HFFc6 (cell line): Measurements from ENCODE around the gene DNASE1L1. TPM values are rescaled to one million over a fixed set of nuclear protein-coding genes. Genes with fewer than 3 reads are reported as not detected.
A peak's percentile ranks its signal among the peaks of the same experiment; 100 is the strongest.

Source experiments
- DNase-seq: peaks from one replicate; pipeline ENCODE4 v3.0.0-alpha.2; 2018
- H3K27ac Mint-ChIP-seq: 2 replicates; pipeline ENCODE4 v1.8.0; 2020; ENCODE audit warnings: mild to moderate bottlenecking, mixed read lengths
- H3K27me3 Mint-ChIP-seq: 2 replicates; pipeline ENCODE4 v1.8.0; 2021; ENCODE audit warnings: mild to moderate bottlenecking, moderate library complexity, mixed read lengths; ENCODE audit not compliant: insufficient read depth
- H3K36me3 Mint-ChIP-seq: 2 replicates; pipeline ENCODE4 v1.8.0; 2021; ENCODE audit warnings: low read depth, mixed read lengths
- H3K4me1 Mint-ChIP-seq: 2 replicates; pipeline ENCODE4 v1.8.0; 2020; ENCODE audit warnings: low read depth, mixed read lengths
- H3K4me3 Mint-ChIP-seq: 2 replicates; pipeline ENCODE4 v1.8.0; 2020; ENCODE audit warnings: mild to moderate bottlenecking, moderate library complexity, mixed read lengths
- H3K9me3 Mint-ChIP-seq: 2 replicates; pipeline ENCODE4 v1.8.0; 2020; ENCODE audit warnings: mild to moderate bottlenecking, mixed read lengths
- total RNA-seq, 6 experiments: library from RNA; stranded (reverse); fragmentation: NEBNext Ultra II Directional; extraction: Animal tissue kit (Norgen Biotek cat#: 25700); gene quantifications; 2 replicates in 1 of 6; 3 replicates in 5 of 6; pipeline ENCODE4 v1.2.3, GENCODE V29; 2021
- TF ChIP-seq, protein P1 (sequence below): fragments of 200-600 bp; sonication (generic); IDR thresholded peaks from 2 replicates; pipeline ENCODE4 v1.5.0; 2021; ENCODE audit warnings: antibody characterized with exemption, mild to moderate bottlenecking

The DNASE1L1 gene
- total RNA-seq, 6 experiments from 2014 or later = 74.8 to 96.3 (median 87.4) TPM

GRCh38 chrX:154431341-154431740 lies 22.3 kb upstream of the DNASE1L1 start:
- Mint-ChIP-seq H3K27ac (no peak overlapping the region), H3K27me3 (peaks cover 3% of the 10 kb centered on the region), H3K36me3 (no peaks in the 10 kb centered on the region), H3K4me1 (peaks cover 21% of the 10 kb centered on the region), H3K9me3 (no peaks in the 10 kb centered on the region), H3K4me3 (no peak overlapping the region)
- TF ChIP-seq, protein P1, sequence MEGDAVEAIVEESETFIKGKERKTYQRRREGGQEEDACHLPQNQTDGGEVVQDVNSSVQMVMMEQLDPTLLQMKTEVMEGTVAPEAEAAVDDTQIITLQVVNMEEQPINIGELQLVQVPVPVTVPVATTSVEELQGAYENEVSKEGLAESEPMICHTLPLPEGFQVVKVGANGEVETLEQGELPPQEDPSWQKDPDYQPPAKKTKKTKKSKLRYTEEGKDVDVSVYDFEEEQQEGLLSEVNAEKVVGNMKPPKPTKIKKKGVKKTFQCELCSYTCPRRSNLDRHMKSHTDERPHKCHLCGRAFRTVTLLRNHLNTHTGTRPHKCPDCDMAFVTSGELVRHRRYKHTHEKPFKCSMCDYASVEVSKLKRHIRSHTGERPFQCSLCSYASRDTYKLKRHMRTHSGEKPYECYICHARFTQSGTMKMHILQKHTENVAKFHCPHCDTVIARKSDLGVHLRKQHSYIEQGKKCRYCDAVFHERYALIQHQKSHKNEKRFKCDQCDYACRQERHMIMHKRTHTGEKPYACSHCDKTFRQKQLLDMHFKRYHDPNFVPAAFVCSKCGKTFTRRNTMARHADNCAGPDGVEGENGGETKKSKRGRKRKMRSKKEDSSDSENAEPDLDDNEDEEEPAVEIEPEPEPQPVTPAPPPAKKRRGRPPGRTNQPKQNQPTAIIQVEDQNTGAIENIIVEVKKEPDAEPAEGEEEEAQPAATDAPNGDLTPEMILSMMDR = no peak
- DNase-seq = no peak

- no peaks in the 10 kb centered on the region for H3K9me3 Mint-ChIP-seq
- TF ChIP-seq, protein P1 = no peak
- H3K27me3 Mint-ChIP-seq = peaks cover 3% of the 10 kb centered on the region
- H3K36me3 Mint-ChIP-seq = no peaks in the 10 kb centered on the region
- no peak for DNase-seq
- peak overlapping the region; percentile 4; the same call in 1 of the 2 replicates for H3K4me3 Mint-ChIP-seq
- no peak overlapping the region for H3K27ac Mint-ChIP-seq
- H3K4me1 Mint-ChIP-seq = peaks cover 18% of the 10 kb centered on the region
Measured at GRCh38 chrX:154430916-154431315, 21.9 kb upstream of the DNASE1L1 start.

DNA sequence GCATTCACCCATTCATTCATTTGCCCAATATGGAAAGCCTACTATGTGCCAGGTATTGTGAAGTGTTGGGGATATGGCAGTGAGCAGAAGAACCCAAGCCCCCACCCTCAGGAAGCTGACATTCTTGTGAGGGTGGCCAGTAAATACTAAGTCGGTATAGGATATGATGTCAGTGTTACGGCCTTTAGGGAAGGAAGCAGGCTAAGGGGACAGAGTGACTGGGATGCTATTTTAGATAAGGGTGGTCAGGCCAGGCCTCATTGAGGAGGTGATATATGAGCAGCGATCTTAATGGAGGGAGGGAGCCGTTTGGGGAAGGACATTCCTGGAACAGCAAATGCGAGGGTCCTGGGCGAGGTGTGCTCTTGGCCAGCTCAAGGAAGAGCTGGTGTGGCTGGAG lies 21.4 kb upstream of the DNASE1L1 start:
- TF ChIP-seq, protein P1 = no peak
- H3K27me3 Mint-ChIP-seq = peaks cover 3% of the 10 kb centered on the region
- no peak overlapping the region for H3K27ac Mint-ChIP-seq
- H3K4me1 Mint-ChIP-seq = peaks cover 18% of the 10 kb centered on the region
- no peak for DNase-seq
- H3K9me3 Mint-ChIP-seq = no peaks in the 10 kb centered on the region
- H3K4me3 Mint-ChIP-seq = peak overlapping the region; percentile 4; the same call in 1 of the 2 replicates
- H3K36me3 Mint-ChIP-seq = no peaks in the 10 kb centered on the region

DNA sequence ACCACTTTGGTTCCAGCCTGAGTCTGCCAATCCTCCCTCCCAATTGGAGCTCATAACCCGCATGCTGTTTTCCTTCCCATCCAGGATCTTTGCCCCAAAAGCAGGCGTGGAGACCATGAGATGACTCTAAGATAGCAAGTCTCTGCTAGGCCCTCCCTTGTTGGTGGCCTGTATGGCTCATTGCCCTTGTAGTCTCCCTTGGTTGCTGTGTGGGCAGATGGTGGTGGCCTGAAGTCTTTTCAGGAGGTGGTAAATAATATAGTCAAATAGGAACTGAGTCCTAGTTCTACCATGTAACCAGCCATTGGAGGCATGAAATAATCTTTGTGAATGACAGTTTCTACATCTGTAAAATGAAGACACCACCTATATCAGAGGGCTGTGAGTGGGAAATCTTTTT lies 20.7 kb upstream of the DNASE1L1 start:
- TF ChIP-seq, protein P1 = no peak
- Mint-ChIP-seq H3K4me1 (peaks cover 18% of the 10 kb centered on the region), H3K4me3 (peak overlapping the region; percentile 87), H3K36me3 (no peaks in the 10 kb centered on the region), H3K9me3 (no peaks in the 10 kb centered on the region), H3K27me3 (peaks cover 3% of the 10 kb centered on the region), H3K27ac (peak overlapping the region; percentile 21; the same call in 1 of the 2 replicates)
- DNase-seq = no peak

GRCh38 chrX:154428176-154429171 lies 19.4 kb upstream of the DNASE1L1 start, which contains the start of gene ATP6AP1:
Gene ATP6AP1 (plus strand): TSS chrX:154428677. CDS start chrX:154428693, 16 bp downstream.
- Mint-ChIP-seq H3K36me3 (no peaks in the 10 kb centered on the region), H3K4me3 (peak within 1 kb of the TSS; percentile 87), H3K4me1 (peaks cover 18% of the 10 kb centered on the region), H3K27me3 (peaks cover 3% of the 10 kb centered on the region), H3K27ac (peak within 1 kb of the TSS; percentile 36), H3K9me3 (no peaks in the 10 kb centered on the region)
- peak; percentile 92 for DNase-seq
- TF ChIP-seq, protein P1 = no peak; the same call in 1 of the 2 replicates
